Smooth muscle cell (in vitro differentiated cells): ENCODE results near the gene BLOC1S2. TPM values are rescaled to one million over a fixed set of nuclear protein-coding genes. Genes with fewer than 3 reads are reported as not detected.

Experiments used
- DNase-seq: peaks from one replicate; lab custom pipeline; 2025; ENCODE audit not compliant: unreplicated experiment; lab: John Stamatoyannopoulos, UW
- H2AFZ ChIP-seq: fragments of 200-600 bp; sonication (generic); 2 replicates; pipeline ENCODE4 v1.6.0; 2016; ENCODE audit warnings: antibody characterized with exemption, low read depth, mild to moderate bottlenecking
- H3F3A ChIP-seq: fragments of 200-600 bp; sonication (generic); 2 replicates; pipeline ENCODE4 v1.6.0; 2017; ENCODE audit warnings: antibody characterized with exemption, low read depth
- H3K27ac ChIP-seq: fragments of 200-600 bp; sonication (generic); 2 replicates; pipeline ENCODE4 v1.5.1; 2016; ENCODE audit warnings: low read depth, mild to moderate bottlenecking
- H3K27me3 ChIP-seq: fragments of 200-600 bp; sonication (generic); 2 replicates; pipeline ENCODE4 v1.6.1; 2016; ENCODE audit warnings: low read depth, mild to moderate bottlenecking
- H3K36me3 ChIP-seq: fragments of 200-600 bp; sonication (generic); 2 replicates; pipeline ENCODE4 v1.5.1; 2016; ENCODE audit warnings: low read depth
- H3K4me1 ChIP-seq: fragments of 200-600 bp; sonication (generic); 2 replicates; pipeline ENCODE4 v1.5.1; 2016; ENCODE audit warnings: low read depth
- H3K4me2 ChIP-seq: fragments of 200-600 bp; sonication (generic); 2 replicates; pipeline ENCODE4 v1.6.0; 2016; ENCODE audit warnings: mild to moderate bottlenecking
- H3K4me3 ChIP-seq: fragments of 200-600 bp; sonication (generic); 2 replicates; pipeline ENCODE4 v1.5.1; 2016; ENCODE audit warnings: mild to moderate bottlenecking
- H3K79me2 ChIP-seq: fragments of 200-600 bp; sonication (generic); 2 replicates; pipeline ENCODE4 v1.6.0; 2016; ENCODE audit warnings: low read depth, mild to moderate bottlenecking
- H3K9ac ChIP-seq: fragments of 200-600 bp; sonication (generic); 2 replicates; pipeline ENCODE4 v1.6.0; 2016; ENCODE audit warnings: low read depth
- H3K9me3 ChIP-seq: fragments of 200-600 bp; sonication (generic); replicated peaks from 2 replicates; pipeline ENCODE4 v1.5.1; 2016; ENCODE audit warnings: low read depth
- H4K20me1 ChIP-seq: fragments of 200-600 bp; sonication (generic); 2 replicates; pipeline ENCODE4 v1.6.0; 2016; ENCODE audit warnings: low read depth
- WGBS: methylation state at CpG from one replicate; pipeline ENCODE4 v1.1.7; 2016; ENCODE audit warnings: low lambda C conversion rate; 5-methylcytosine and 5-hydroxymethylcytosine counted together
- polyA plus RNA-seq: library from polyadenylated mRNA; unstranded; fragments of >200 nt; fragmentation: Nextera tagmentation; extraction: Ambion mirVana; gene quantifications from 2 replicates; pipeline ENCODE4 v1.2.1, GENCODE V29; 2016
- total RNA-seq: library from RNA; depleted of rRNA; stranded (reverse); fragments of >200 nt; gene quantifications from 2 replicates; pipeline ENCODE4 v1.2.3, GENCODE V29; 2014
- TF ChIP-seq, protein P1 (sequence below): fragments of 200-600 bp; sonication (generic); IDR thresholded peaks from 2 replicates; pipeline ENCODE4 v1.5.1; 2017; ENCODE audit warnings: borderline replicate concordance, mild to moderate bottlenecking, antibody characterized with exemption; ENCODE audit not compliant: insufficient read depth, poor library complexity, severe bottlenecking

Gene BLOC1S2
- total and polyA plus RNA-seq, 2 experiments from 2014 or later: 62.0 to 67.2 TPM

DNA sequence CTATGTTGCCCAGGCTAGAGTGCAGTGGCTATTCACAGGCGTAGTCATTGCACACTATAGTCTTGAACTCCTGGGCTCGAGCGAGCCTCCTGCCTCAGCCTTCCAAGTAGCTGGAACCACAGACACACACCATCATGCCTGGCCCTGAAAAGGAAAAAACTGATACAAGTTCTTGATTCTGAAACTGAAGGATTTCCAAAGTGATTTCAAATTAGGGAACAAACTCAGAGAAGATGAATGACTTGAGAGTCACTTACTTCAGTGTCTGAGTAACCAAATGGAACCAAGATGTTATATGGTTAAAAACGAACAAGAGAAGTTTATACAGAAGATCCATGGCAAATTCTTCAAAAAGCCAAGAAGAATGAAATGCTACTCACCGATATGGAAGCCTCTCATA, 33.4 kb downstream of the BLOC1S2 start:
- H3K4me1 ChIP-seq: no peaks in the 10 kb centered on the region
- 97% methylated on average over 5 of the region's 5 CpGs for WGBS
- DNase-seq: no peak

DNA sequence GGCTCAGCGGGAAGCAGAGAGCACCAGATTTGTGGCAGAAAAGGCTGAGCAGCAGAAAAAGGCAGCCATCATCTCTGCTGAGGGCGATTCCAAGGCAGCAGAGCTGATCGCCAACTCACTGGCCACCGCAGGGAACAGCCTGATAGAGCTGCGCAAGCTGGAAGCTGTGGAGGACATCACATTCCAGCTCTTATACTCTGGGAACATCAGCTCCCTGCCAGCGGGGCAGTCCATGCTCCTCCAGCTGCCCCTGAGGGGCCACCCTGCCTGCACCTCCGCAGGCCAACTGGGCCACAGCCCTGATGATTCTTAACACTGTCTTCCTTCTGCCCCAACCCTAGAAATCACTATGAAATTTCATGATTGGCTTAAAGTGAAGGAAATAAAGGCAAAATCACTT, 37.7 kb downstream of the BLOC1S2 start:
- Histone ChIP-seq H3K79me2 (no peaks in the 10 kb centered on the region), H3K4me1 (no peaks in the 10 kb centered on the region), H3K27me3 (no peaks in the 10 kb centered on the region), H3K9ac (no peak overlapping the region), H2AFZ (no peak overlapping the region), H3K27ac (no peak overlapping the region), H3F3A (no peaks in the 10 kb centered on the region), H4K20me1 (no peaks in the 10 kb centered on the region), H3K4me3 (no peak overlapping the region), H3K9me3 (no peaks in the 10 kb centered on the region), H3K36me3 (peaks cover 11% of the 10 kb centered on the region), H3K4me2 (no peak overlapping the region)
- no peak for DNase-seq
- WGBS: over 99% methylated on average over 7 of the region's 7 CpGs
- TF ChIP-seq, protein P1, sequence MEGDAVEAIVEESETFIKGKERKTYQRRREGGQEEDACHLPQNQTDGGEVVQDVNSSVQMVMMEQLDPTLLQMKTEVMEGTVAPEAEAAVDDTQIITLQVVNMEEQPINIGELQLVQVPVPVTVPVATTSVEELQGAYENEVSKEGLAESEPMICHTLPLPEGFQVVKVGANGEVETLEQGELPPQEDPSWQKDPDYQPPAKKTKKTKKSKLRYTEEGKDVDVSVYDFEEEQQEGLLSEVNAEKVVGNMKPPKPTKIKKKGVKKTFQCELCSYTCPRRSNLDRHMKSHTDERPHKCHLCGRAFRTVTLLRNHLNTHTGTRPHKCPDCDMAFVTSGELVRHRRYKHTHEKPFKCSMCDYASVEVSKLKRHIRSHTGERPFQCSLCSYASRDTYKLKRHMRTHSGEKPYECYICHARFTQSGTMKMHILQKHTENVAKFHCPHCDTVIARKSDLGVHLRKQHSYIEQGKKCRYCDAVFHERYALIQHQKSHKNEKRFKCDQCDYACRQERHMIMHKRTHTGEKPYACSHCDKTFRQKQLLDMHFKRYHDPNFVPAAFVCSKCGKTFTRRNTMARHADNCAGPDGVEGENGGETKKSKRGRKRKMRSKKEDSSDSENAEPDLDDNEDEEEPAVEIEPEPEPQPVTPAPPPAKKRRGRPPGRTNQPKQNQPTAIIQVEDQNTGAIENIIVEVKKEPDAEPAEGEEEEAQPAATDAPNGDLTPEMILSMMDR: no peak

More for the DNA sequence above, 33.4 kb downstream of the BLOC1S2 start:
- peaks cover 16% of the 10 kb centered on the region for H3K36me3 ChIP-seq
- no peaks in the 10 kb centered on the region for H3K27me3 ChIP-seq
- TF ChIP-seq, protein P1: no peak
- H3K79me2 ChIP-seq: no peaks in the 10 kb centered on the region
- H3K4me3 ChIP-seq: no peak overlapping the region
- no peak overlapping the region for H3K9ac ChIP-seq
- H3K27ac ChIP-seq: no peak overlapping the region
- H3K9me3 ChIP-seq: no peaks in the 10 kb centered on the region
- H4K20me1 ChIP-seq: no peaks in the 10 kb centered on the region
- H3F3A ChIP-seq: no peaks in the 10 kb centered on the region
- H3K4me2 ChIP-seq: no peak overlapping the region
- no peak overlapping the region for H2AFZ ChIP-seq

DNA sequence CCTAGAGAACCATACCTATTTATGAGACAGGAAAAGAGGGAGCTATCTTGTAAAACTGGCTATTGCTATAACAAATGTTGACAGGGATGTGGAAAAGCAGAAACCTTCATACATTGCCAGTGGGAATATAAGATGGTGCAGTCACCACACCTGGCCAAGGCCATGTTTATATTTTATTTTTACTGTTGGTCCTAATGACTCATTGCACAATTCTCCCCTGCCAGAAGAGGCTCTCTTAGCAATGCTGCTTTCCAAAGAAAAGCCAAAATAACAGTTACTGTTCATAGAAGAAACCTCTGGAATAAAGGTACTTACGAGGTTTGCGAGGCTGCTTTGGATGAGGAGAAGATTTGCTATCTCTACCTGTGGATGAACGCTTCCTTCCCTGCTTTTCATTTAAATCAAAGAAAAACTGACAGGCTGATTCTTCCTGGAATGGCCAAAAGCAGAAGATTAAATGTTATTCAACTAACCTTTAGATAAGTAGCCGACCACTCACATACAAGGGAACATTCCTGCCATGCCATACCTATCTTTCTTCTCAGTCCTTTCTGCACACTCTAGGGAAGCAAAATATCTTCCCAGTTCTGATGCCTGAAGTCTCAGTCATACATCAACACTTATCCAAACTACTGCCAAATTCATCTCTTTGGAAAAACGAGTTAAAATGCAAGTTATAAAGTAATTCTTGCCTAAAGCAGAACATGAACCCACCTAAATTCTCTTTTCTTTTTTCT, 40.8 kb downstream of the BLOC1S2 start:
- no peak overlapping the region for H3K4me2 ChIP-seq
- no peaks in the 10 kb centered on the region for H3K27me3 ChIP-seq
- H3K4me1 ChIP-seq: no peaks in the 10 kb centered on the region
- TF ChIP-seq, protein P1: no peak
- no peak for DNase-seq
- no peaks in the 10 kb centered on the region for H3K79me2 ChIP-seq
- no peak overlapping the region for H3K9ac ChIP-seq
- no peak overlapping the region for H2AFZ ChIP-seq
- H3F3A ChIP-seq: no peaks in the 10 kb centered on the region
- H3K9me3 ChIP-seq: no peaks in the 10 kb centered on the region
- H4K20me1 ChIP-seq: no peaks in the 10 kb centered on the region
- 91% methylated on average over 5 of the region's 5 CpGs for WGBS
- no peak overlapping the region for H3K27ac ChIP-seq
- peaks cover 7% of the 10 kb centered on the region for H3K36me3 ChIP-seq
- no peak overlapping the region for H3K4me3 ChIP-seq

DNA sequence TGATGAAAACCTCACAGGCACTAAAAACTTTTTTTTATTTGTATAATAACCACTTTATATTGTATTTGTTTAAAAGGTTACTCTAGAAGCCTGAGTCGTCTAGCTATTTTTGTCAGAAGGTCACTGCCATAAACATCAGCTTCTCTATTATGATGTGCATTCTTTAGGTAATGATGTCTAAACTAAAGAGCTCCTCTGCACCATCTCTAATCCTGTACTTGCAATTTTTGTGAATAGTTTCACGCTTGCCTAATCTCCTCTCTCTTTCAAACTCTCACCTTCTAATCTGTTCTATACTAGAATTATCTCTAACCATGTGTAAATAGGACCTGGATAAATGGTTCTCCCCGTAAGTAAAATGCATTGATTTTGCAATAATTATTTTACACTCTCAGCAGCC, 46.6 kb downstream of the BLOC1S2 start:
- H4K20me1 ChIP-seq: no peaks in the 10 kb centered on the region
- H3K9ac ChIP-seq: no peak overlapping the region
- H3K4me3 ChIP-seq: no peak overlapping the region
- H3K4me1 ChIP-seq: no peaks in the 10 kb centered on the region
- peaks cover 5% of the 10 kb centered on the region for H3K36me3 ChIP-seq
- no peak for DNase-seq
- no peaks in the 10 kb centered on the region for H3K9me3 ChIP-seq
- H3K27me3 ChIP-seq: no peaks in the 10 kb centered on the region
- H3K79me2 ChIP-seq: no peaks in the 10 kb centered on the region
- no peak overlapping the region for H2AFZ ChIP-seq
- TF ChIP-seq, protein P1: no peak
- WGBS: 97% methylated on average over 3 of the region's 3 CpGs
- no peak overlapping the region for H3K4me2 ChIP-seq
- no peak overlapping the region for H3K27ac ChIP-seq
- no peaks in the 10 kb centered on the region for H3F3A ChIP-seq
